Mucosa of rectum (tissue), 2 donors: ENCODE measurements around the gene FBXO42.
"Not testable (repeated sequence)": the region's sequence is repeated elsewhere in the genome, so short reads cannot be mapped to it uniquely, and the experiment has no call there.

ENCODE experiments used
- H3K27ac ChIP-seq, 2 donors: one replicate each; pipeline ENCODE4 v1.7.0; 2013; ENCODE audit warnings: inconsistent platforms in 2 of 2, low read depth in 2 of 2, low read length in 2 of 2
- H3K27me3 ChIP-seq, 2 donors: one replicate each; pipeline ENCODE4 v1.7.0; 2013; ENCODE audit warnings: low read length in 2 of 2; ENCODE audit not compliant: control insufficient read depth in 2 of 2, insufficient read depth in 2 of 2
- H3K36me3 ChIP-seq, 2 donors: one replicate each; pipeline ENCODE4 v1.7.0; 2013; ENCODE audit warnings: low read length in 2 of 2; ENCODE audit not compliant: control insufficient read depth in 2 of 2, insufficient read depth in 2 of 2
- H3K4me1 ChIP-seq, 2 donors: one replicate each; pipeline ENCODE4 v1.7.0; 2013; ENCODE audit warnings: low read length in 2 of 2, mild to moderate bottlenecking in 1 of 2; ENCODE audit not compliant: control insufficient read depth in 2 of 2, insufficient read depth in 2 of 2
- H3K4me3 ChIP-seq, 2 donors: one replicate each; pipeline ENCODE4 v1.7.0; 2013; ENCODE audit warnings: low read length in 2 of 2
- H3K9ac ChIP-seq, 2 donors: one replicate each; pipeline ENCODE4 v1.7.0; 2013; ENCODE audit warnings: low read length in 2 of 2, low read depth in 1 of 2, mild to moderate bottlenecking in 1 of 2
- H3K9me3 ChIP-seq, 2 donors: one replicate each; pipeline ENCODE4 v1.7.0; 2013; ENCODE audit warnings: low read length in 2 of 2; ENCODE audit not compliant: control insufficient read depth in 2 of 2
- donor health status: healthy.
- donor health status: Normal muscosa, but diverticular disease.

Gene FBXO42

GRCh38 chr1:16266411-16267118 is 85.7 kb downstream of the FBXO42 start:
- H3K4me1 ChIP-seq: no peaks in the 10 kb centered on the region
- no peak overlapping the region for H3K27ac ChIP-seq
- no peak overlapping the region for H3K4me3 ChIP-seq
- no peak overlapping the region for H3K9ac ChIP-seq
- H3K36me3 ChIP-seq: peaks cover 3% of the 10 kb centered on the region in 2 donors
- no peaks in the 10 kb centered on the region for H3K27me3 ChIP-seq
- no peaks in the 10 kb centered on the region for H3K9me3 ChIP-seq

GRCh38 chr1:16262067-16262466 is 90.2 kb downstream of the FBXO42 start:
- Histone ChIP-seq H3K27ac (no peak overlapping the region), H3K9me3 (no peaks in the 10 kb centered on the region), H3K4me1 (no peaks in the 10 kb centered on the region), H3K9ac (no peak overlapping the region), H3K27me3 (no peaks in the 10 kb centered on the region), H3K4me3 (no peak overlapping the region), H3K36me3 (peaks cover 0 to 3% of the 10 kb centered on the region in 2 donors)

- H3K4me1 ChIP-seq: no peaks in the 10 kb centered on the region
- no peak overlapping the region for H3K27ac ChIP-seq
- no peak overlapping the region for H3K9ac ChIP-seq
- H3K4me3 ChIP-seq: no peak overlapping the region
- no peaks in the 10 kb centered on the region for H3K9me3 ChIP-seq
- H3K36me3 ChIP-seq: peaks cover 2 to 6% of the 10 kb centered on the region in 2 donors
- no peaks in the 10 kb centered on the region for H3K27me3 ChIP-seq
These were observed 91.5 kb downstream of the FBXO42 start for GRCh38 chr1:16260814-16261213.

GRCh38 chr1:16258591-16259135 is 93.6 kb downstream of the FBXO42 start:
- Histone ChIP-seq H3K9ac (no peak overlapping the region), H3K9me3 (no peaks in the 10 kb centered on the region), H3K4me1 (no peaks in the 10 kb centered on the region), H3K4me3 (no peak overlapping the region), H3K36me3 (peaks cover 10 to 22% of the 10 kb centered on the region in 2 donors), H3K27ac (no peak overlapping the region), H3K27me3 (no peaks in the 10 kb centered on the region)

GRCh38 chr1:16257968-16258367 is 94.3 kb downstream of the FBXO42 start:
- no peaks in the 10 kb centered on the region for H3K9me3 ChIP-seq
- H3K27me3 ChIP-seq: no peaks in the 10 kb centered on the region
- no peak overlapping the region for H3K9ac ChIP-seq
- peaks cover 15 to 27% of the 10 kb centered on the region in 2 donors for H3K36me3 ChIP-seq
- no peaks in the 10 kb centered on the region for H3K4me1 ChIP-seq
- H3K27ac ChIP-seq: no peak overlapping the region
- H3K4me3 ChIP-seq: no peak overlapping the region

- not testable (repeated sequence) for H3K4me1 ChIP-seq, H3K27ac ChIP-seq, H3K4me3 ChIP-seq, H3K9ac ChIP-seq, H3K9me3 ChIP-seq, H3K27me3 ChIP-seq
- peaks cover 15 to 29% of the 10 kb centered on the region in 2 donors for H3K36me3 ChIP-seq
These were observed 94.7 kb downstream of the FBXO42 start for GRCh38 chr1:16257556-16257955.

- H3K27ac ChIP-seq: no peak overlapping the region
- no peak overlapping the region for H3K4me3 ChIP-seq
- H3K36me3 ChIP-seq: peaks cover 17 to 38% of the 10 kb centered on the region in 2 donors
- no peaks in the 10 kb centered on the region for H3K9me3 ChIP-seq
- H3K27me3 ChIP-seq: no peaks in the 10 kb centered on the region
- H3K4me1 ChIP-seq: no peaks in the 10 kb centered on the region
- no peak overlapping the region for H3K9ac ChIP-seq
These were observed 95.8 kb downstream of the FBXO42 start for GRCh38 chr1:16256478-16256877.

GRCh38 chr1:16254263-16254928 is 97.9 kb downstream of the FBXO42 start:
- H3K9me3 ChIP-seq: no peaks in the 10 kb centered on the region
- no peaks in the 10 kb centered on the region for H3K27me3 ChIP-seq
- no peak overlapping the region for H3K9ac ChIP-seq
- H3K4me1 ChIP-seq: no peaks in the 10 kb centered on the region
- peaks cover 27 to 48% of the 10 kb centered on the region in 2 donors for H3K36me3 ChIP-seq
- H3K4me3 ChIP-seq: no peak overlapping the region
- no peak overlapping the region for H3K27ac ChIP-seq

- H3K9me3 ChIP-seq: no peaks in the 10 kb centered on the region
- H3K27me3 ChIP-seq: no peaks in the 10 kb centered on the region
- H3K9ac ChIP-seq: no peak overlapping the region
- H3K4me1 ChIP-seq: peaks cover 4 to 5% of the 10 kb centered on the region in 2 donors
- no peak overlapping the region for H3K27ac ChIP-seq
- H3K4me3 ChIP-seq: no peak overlapping the region
- peaks cover 27 to 48% of the 10 kb centered on the region in 2 donors for H3K36me3 ChIP-seq
These were observed 98.9 kb downstream of the FBXO42 start for GRCh38 chr1:16253332-16253922.

GRCh38 chr1:16252912-16253311 is 99.4 kb downstream of the FBXO42 start:
- H3K4me3 ChIP-seq: no peak overlapping the region
- no peaks in the 10 kb centered on the region for H3K27me3 ChIP-seq
- no peaks in the 10 kb centered on the region for H3K9me3 ChIP-seq
- H3K9ac ChIP-seq: no peak overlapping the region
- H3K4me1 ChIP-seq: peaks cover 8 to 9% of the 10 kb centered on the region in 2 donors
- H3K36me3 ChIP-seq: peaks cover 27 to 48% of the 10 kb centered on the region in 2 donors
- no peak overlapping the region for H3K27ac ChIP-seq
